ENCODE data around the gene NADK2.

GRCh38 chr5:36153298-36153677 lies 88.4 kb downstream of the NADK2 start:
- TF ChIP-seq EZH2 (IDR thresholded peaks at IDR 0.05; ENCODE audit: insufficient read depth, low read length) = no peak
- TF ChIP-seq, protein P1, sequence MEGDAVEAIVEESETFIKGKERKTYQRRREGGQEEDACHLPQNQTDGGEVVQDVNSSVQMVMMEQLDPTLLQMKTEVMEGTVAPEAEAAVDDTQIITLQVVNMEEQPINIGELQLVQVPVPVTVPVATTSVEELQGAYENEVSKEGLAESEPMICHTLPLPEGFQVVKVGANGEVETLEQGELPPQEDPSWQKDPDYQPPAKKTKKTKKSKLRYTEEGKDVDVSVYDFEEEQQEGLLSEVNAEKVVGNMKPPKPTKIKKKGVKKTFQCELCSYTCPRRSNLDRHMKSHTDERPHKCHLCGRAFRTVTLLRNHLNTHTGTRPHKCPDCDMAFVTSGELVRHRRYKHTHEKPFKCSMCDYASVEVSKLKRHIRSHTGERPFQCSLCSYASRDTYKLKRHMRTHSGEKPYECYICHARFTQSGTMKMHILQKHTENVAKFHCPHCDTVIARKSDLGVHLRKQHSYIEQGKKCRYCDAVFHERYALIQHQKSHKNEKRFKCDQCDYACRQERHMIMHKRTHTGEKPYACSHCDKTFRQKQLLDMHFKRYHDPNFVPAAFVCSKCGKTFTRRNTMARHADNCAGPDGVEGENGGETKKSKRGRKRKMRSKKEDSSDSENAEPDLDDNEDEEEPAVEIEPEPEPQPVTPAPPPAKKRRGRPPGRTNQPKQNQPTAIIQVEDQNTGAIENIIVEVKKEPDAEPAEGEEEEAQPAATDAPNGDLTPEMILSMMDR (IDR thresholded peaks at IDR 0.05; ENCODE audit: insufficient read depth, low read depth, low read length) = no peak

Data from astrocyte (in vitro differentiated cells and primary cell).